Endothelial cell of umbilical vein (primary cell): ENCODE data around the gene HDAC5. TPM values are rescaled to one million over a fixed set of nuclear protein-coding genes. Genes with fewer than 3 reads are reported as not detected.

ENCODE experiments used
- BruUV-seq: library from RNA; stranded (reverse); fragments of 400-500 nt; replicated peaks from 2 replicates; lab custom pipeline; 2021; lab: Mats Ljungman, UMichigan
- CTCF ChIA-PET: fragments of 300-600, 350-600 bp; sonication (Branson Sonifier 250); formaldehyde crosslinking; loops from one replicate; lab custom pipeline; 2021; ENCODE audit warnings: antibody characterized with exemption, inconsistent platforms; lab: Charles Lee
- POLR2A ChIA-PET: fragments of 300-600, 350-600 bp; sonication (Branson Sonifier 250); formaldehyde crosslinking; loops from one replicate; lab custom pipeline; 2021; ENCODE audit warnings: antibody characterized with exemption, inconsistent platforms; lab: Charles Lee
- DNase-seq: peaks from one replicate; pipeline ENCODE4 v3.0.0-alpha.2; 2011; ENCODE audit warnings: low read depth, low spot score
- FAIRE-seq: peaks from 2 replicates; lab custom pipeline; 2011; peaks lifted over from hg19 to GRCh38; lab: Jason Lieb, UNC
- H2AFZ ChIP-seq: 2 replicates; pipeline ENCODE4 v1.6.0; 2012; ENCODE audit warnings: low read depth, low read length, control low read depth, inconsistent platforms
- H3K27ac ChIP-seq: 2 replicates; pipeline ENCODE4 v1.5.1; 2011; ENCODE audit warnings: low read depth, mild to moderate bottlenecking, control low read depth, low read length, moderate library complexity; ENCODE audit not compliant: insufficient read depth
- H3K27me3 ChIP-seq, 2 experiments: 2 replicates each; pipeline versions ENCODE4 v1.6.0 to v1.6.1; 2011; ENCODE audit warnings: low read length in 2 of 2, mixed read lengths in 1 of 2; ENCODE audit not compliant: control insufficient read depth in 2 of 2, insufficient read depth in 2 of 2
- H3K36me3 ChIP-seq, 2 experiments: 2 replicates in 1 of 2; 3 replicates in 1 of 2; pipeline ENCODE4 v1.5.1; 2011; ENCODE audit warnings: low read length in 2 of 2, mild to moderate bottlenecking in 1 of 2, moderate library complexity in 1 of 2; ENCODE audit not compliant: control insufficient read depth in 2 of 2, insufficient read depth in 2 of 2; ENCODE audit errors: extremely low read depth in 1 of 2
- H3K4me1 ChIP-seq: 3 replicates; pipeline ENCODE4 v1.5.1; 2011; ENCODE audit warnings: mild to moderate bottlenecking, low read length; ENCODE audit not compliant: control insufficient read depth, insufficient read depth; ENCODE audit errors: extremely low read depth
- H3K4me2 ChIP-seq: 2 replicates; pipeline ENCODE4 v1.6.1; 2011; ENCODE audit warnings: low read length, control low read depth, mixed read lengths; ENCODE audit not compliant: insufficient read depth
- H3K4me3 ChIP-seq, 3 experiments: fragments of 200-600 bp in 1 of 3; sonication (generic), shearing (Covaris generic) in 1 of 3; replicated peaks in 1 of 3; 2 replicates each; pipeline ENCODE4 v1.5.1; 2011 to 2016; ENCODE audit warnings: control low read depth in 3 of 3, low read length in 3 of 3, mild to moderate bottlenecking in 2 of 3, inconsistent platforms in 1 of 3, low read depth in 1 of 3, moderate library complexity in 1 of 3; ENCODE audit not compliant: insufficient read depth in 1 of 3
- H3K79me2 ChIP-seq: 2 replicates; pipeline ENCODE4 v1.6.0; 2012; ENCODE audit warnings: low read length, inconsistent platforms; ENCODE audit not compliant: control insufficient read depth, insufficient read depth
- H3K9ac ChIP-seq: replicated peaks from 2 replicates; pipeline ENCODE3; 2011; ENCODE audit warnings: low read length, control low read depth; ENCODE audit not compliant: insufficient read depth; ENCODE audit errors: extremely low read depth
- H3K9me1 ChIP-seq: replicated peaks from 3 replicates; pipeline ENCODE4 v1.6.0; 2011; ENCODE audit warnings: mild to moderate bottlenecking, low read length; ENCODE audit not compliant: control insufficient read depth, insufficient read depth; ENCODE audit errors: extremely low read depth
- H3K9me3 ChIP-seq: replicated peaks from 2 replicates; pipeline ENCODE4 v1.5.1; 2012; ENCODE audit warnings: low read length, inconsistent platforms; ENCODE audit not compliant: control insufficient read depth, insufficient read depth
- H4K20me1 ChIP-seq: replicated peaks from 2 replicates; pipeline ENCODE3; 2011; ENCODE audit warnings: mild to moderate bottlenecking, low read length; ENCODE audit not compliant: control insufficient read depth, insufficient read depth; ENCODE audit errors: extremely low read depth
- EZH2 ChIP-seq: IDR thresholded peaks from 2 replicates; pipeline ENCODE4 v1.6.1; 2012; ENCODE audit warnings: borderline replicate concordance, low read depth, mild to moderate bottlenecking, moderate library complexity, low read length, inconsistent platforms; ENCODE audit not compliant: severe bottlenecking
- FOS ChIP-seq: IDR thresholded peaks from 2 replicates; pipeline ENCODE4 v1.6.1; 2011; ENCODE audit warnings: mild to moderate bottlenecking, low read length, moderate library complexity, borderline replicate concordance; ENCODE audit not compliant: insufficient read depth
- GATA2 ChIP-seq: IDR thresholded peaks from 2 replicates; pipeline ENCODE4 v1.7.0; 2011; ENCODE audit warnings: low read depth, mild to moderate bottlenecking, moderate library complexity, mixed read lengths, low read length; ENCODE audit not compliant: insufficient read length, insufficient read depth
- JUN ChIP-seq: IDR thresholded peaks from 2 replicates; pipeline ENCODE4 v1.6.1; 2011; ENCODE audit warnings: borderline replicate concordance, low read depth; ENCODE audit not compliant: insufficient read length, insufficient read depth
- MAX ChIP-seq: IDR thresholded peaks from 2 replicates; pipeline ENCODE4 v1.6.1; 2011; ENCODE audit not compliant: insufficient read depth, insufficient read length
- MYC ChIP-seq: IDR thresholded peaks from one replicate; pipeline ENCODE4 v1.6.1; 2011; ENCODE audit warnings: mild to moderate bottlenecking, low read depth, low read length
- POLR2A ChIP-seq: IDR thresholded peaks from 2 replicates; pipeline ENCODE4 v1.6.1; 2012; ENCODE audit warnings: low read depth, mild to moderate bottlenecking, control low read depth, low read length
- POLR2AphosphoS5 ChIP-seq: IDR thresholded peaks from 2 replicates; pipeline ENCODE4 v1.6.1; 2012; ENCODE audit warnings: low read depth, mild to moderate bottlenecking, control low read depth, low read length, moderate library complexity; ENCODE audit not compliant: insufficient read depth
- dilution Hi-C: fragments of 300-500 bp; cut with MboI; formaldehyde crosslinking; loops from one replicate; pipeline ENCODE4 v1.15.0; 2019; ENCODE audit warnings: low sequenced_read_pairs; ENCODE audit not compliant: extremely low pct_ligation_motif_present
- intact Hi-C: fragments of 100-400 bp; cut with micrococcal nuclease; formaldehyde crosslinking; loops from one replicate; pipeline ENCODE4 v1.10.0; 2022
- polyA plus RNA-seq, 4 experiments: library from polyadenylated mRNA; depleted of rRNA in 3 of 4; stranded (reverse) in 3 of 4; unstranded in 1 of 4; fragments of >200 nt; gene quantifications; 2 replicates each; pipeline versions ENCODE4 v1.2.1 to v1.2.3, GENCODE V29; 2011 to 2012; ENCODE audit warnings: missing spikeins in 1 of 4
- total RNA-seq: library from RNA; stranded (reverse); gene quantifications from 2 replicates; pipeline ENCODE4 v1.2.3, GENCODE V29; 2021
- TF ChIP-seq, protein P1 (sequence below), 2 donors: IDR thresholded peaks; 1 replicate in 1 of 2; 2 replicates in 1 of 2; pipeline ENCODE4 v1.5.1; 2011; ENCODE audit warnings: low read length in 2 of 2, mild to moderate bottlenecking in 2 of 2, moderate library complexity in 2 of 2, control low read depth in 1 of 2, inconsistent platforms in 1 of 2, low read depth in 1 of 2; ENCODE audit not compliant: insufficient read depth in 1 of 2; ENCODE audit errors: extremely low read depth in 1 of 2

Gene HDAC5
- total and polyA plus RNA-seq, 2 donors (not counting 3 experiments of a cell fraction or from before 2014, with no cell fraction given): 35.4 to 40.4 TPM

DNA sequence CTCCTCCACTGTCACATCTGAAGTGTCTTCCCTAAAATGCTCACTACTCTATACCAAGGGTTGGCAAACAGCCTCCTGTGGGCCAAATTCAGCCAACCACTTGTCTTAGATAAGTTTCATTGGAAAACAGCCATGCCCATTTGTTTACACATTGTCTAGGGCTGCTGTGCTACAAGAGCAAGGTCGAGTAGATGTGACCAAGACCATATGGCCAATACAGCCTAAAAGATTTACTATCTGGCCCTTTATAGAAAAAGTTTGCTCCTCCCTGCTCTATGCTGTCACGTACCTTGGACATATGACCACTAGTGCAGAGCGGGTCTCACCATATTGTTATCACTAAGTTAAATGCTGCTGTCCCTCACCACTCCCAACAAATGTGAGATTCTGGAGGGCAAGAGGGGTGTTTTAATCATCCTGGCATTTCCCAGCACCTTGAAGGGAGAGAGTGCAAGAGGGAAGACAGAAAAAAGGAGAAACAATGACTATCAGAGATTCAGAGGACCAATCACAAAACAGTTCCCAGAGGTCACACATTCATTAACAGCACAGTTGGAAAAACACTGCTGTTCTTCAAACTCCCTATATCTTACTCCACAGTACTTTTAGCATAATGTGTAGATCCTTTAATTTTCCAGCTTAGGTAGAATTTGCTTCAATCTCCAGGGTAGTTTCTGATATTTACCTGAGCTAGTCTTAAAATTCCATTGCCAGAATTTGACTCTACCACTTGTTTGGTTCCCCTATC is 70.1 kb downstream of the HDAC5 start:
- no peaks in the 10 kb centered on the region for H3K4me1 ChIP-seq
- H3K9me3 ChIP-seq: no peaks in the 10 kb centered on the region
- peaks cover 4% of the 10 kb centered on the region for H4K20me1 ChIP-seq
- intact Hi-C loops (no loop called here), dilution Hi-C loops (no loop called here)
- no peak overlapping the region for H3K4me2 ChIP-seq
- TF ChIP-seq FOS (no peak), GATA2 (no peak), JUN (no peak), POLR2A (no peak), MAX (no peak), MYC (no peak), EZH2 (no peak), POLR2AphosphoS5 (no peak)
- TF ChIP-seq, protein P1, sequence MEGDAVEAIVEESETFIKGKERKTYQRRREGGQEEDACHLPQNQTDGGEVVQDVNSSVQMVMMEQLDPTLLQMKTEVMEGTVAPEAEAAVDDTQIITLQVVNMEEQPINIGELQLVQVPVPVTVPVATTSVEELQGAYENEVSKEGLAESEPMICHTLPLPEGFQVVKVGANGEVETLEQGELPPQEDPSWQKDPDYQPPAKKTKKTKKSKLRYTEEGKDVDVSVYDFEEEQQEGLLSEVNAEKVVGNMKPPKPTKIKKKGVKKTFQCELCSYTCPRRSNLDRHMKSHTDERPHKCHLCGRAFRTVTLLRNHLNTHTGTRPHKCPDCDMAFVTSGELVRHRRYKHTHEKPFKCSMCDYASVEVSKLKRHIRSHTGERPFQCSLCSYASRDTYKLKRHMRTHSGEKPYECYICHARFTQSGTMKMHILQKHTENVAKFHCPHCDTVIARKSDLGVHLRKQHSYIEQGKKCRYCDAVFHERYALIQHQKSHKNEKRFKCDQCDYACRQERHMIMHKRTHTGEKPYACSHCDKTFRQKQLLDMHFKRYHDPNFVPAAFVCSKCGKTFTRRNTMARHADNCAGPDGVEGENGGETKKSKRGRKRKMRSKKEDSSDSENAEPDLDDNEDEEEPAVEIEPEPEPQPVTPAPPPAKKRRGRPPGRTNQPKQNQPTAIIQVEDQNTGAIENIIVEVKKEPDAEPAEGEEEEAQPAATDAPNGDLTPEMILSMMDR (IDR thresholded peaks at IDR 0.05; ENCODE audit: extremely low read depth in 1 of 2, insufficient read depth in 1 of 2, low read depth in 1 of 2, low read length in 2 of 2): no peak
- ChIA-PET CTCF (interaction anchor here (0.7 to 1.6 kb wide), 3 partner anchors 12 to 70 kb away, joined by 3 to 4 read pairs (median 3); partner anchors contain the start of gene HDAC5), POLR2A (interaction anchor here (0.5 kb wide), 1 partner anchor 11 kb away, joined by 4 read pairs; no protein-coding TSS in a partner anchor)
- peaks cover 9 to 33% of the 10 kb centered on the region in 2 experiments for H3K36me3 ChIP-seq
- no peak for FAIRE-seq
- H3K9ac ChIP-seq: no peak overlapping the region
- no peaks in the 10 kb centered on the region for H3K9me1 ChIP-seq
- no peak overlapping the region for H3K27ac ChIP-seq
- BruUV-seq: no TSS peak
- H2AFZ ChIP-seq: no peak overlapping the region
- H3K79me2 ChIP-seq: peaks cover 78% of the 10 kb centered on the region
- no peaks in the 10 kb centered on the region for H3K27me3 ChIP-seq
- H3K4me3 ChIP-seq: no peak overlapping the region
- no peak for DNase-seq
